GM04504 (cell line): ENCODE results near the gene SHFL.
A peak's percentile ranks its signal among the peaks of the same experiment; 100 is the strongest.

Experiments
- DNase-seq: peaks from one replicate; pipeline ENCODE4 v3.0.0-alpha.2; 2012; ENCODE audit warnings: low read depth

The SHFL gene

GRCh38 chr19:10109528-10109927 lies 23.4 kb downstream of the SHFL start:
- DNase-seq = no peak

- no peak for DNase-seq
Measured at GRCh38 chr19:10110076-10110971, 24.2 kb downstream of the SHFL start.

GRCh38 chr19:10110972-10111317 lies 24.8 kb downstream of the SHFL start:
- DNase-seq = no peak

GRCh38 chr19:10111405-10111811 lies 25.3 kb downstream of the SHFL start, which contains the start of gene P2RY11:
Gene P2RY11, plus strand, starts transcription at chr19:10111693. Its CDS starts 29 bp downstream, at chr19:10111722.
- DNase-seq = no peak

- no peak for DNase-seq
Measured at GRCh38 chr19:10112037-10112761, 26.1 kb downstream of the SHFL start.

GRCh38 chr19:10112895-10113591 lies 26.9 kb downstream of the SHFL start:
- DNase-seq = no peak

- no peak for DNase-seq
Measured at GRCh38 chr19:10113592-10113963, 27.5 kb downstream of the SHFL start.

- no peak for DNase-seq
Measured at GRCh38 chr19:10113964-10114650, 28.0 kb downstream of the SHFL start.

- DNase-seq = no peak
Measured at GRCh38 chr19:10114651-10115391, 28.7 kb downstream of the SHFL start.

- no peak for DNase-seq
Measured at GRCh38 chr19:10115392-10116084, 29.4 kb downstream of the SHFL start.

GRCh38 chr19:10116085-10116865 lies 30.2 kb downstream of the SHFL start:
- no peak for DNase-seq

- no peak for DNase-seq
Measured at GRCh38 chr19:10116866-10117616, 30.9 kb downstream of the SHFL start.

GRCh38 chr19:10118960-10119359 lies 32.8 kb downstream of the SHFL start:
- DNase-seq = no peak

- DNase-seq = peak; percentile 79
Measured at GRCh38 chr19:10120538-10121189, 34.5 kb downstream of the SHFL start.

- peak; percentile 38 for DNase-seq
Measured at GRCh38 chr19:10122045-10122444, 35.9 kb downstream of the SHFL start.

- DNase-seq = no peak
Measured at GRCh38 chr19:10124429-10124828, 38.3 kb downstream of the SHFL start.

GRCh38 chr19:10126213-10126639 lies 40.1 kb downstream of the SHFL start:
- DNase-seq = no peak

- no peak for DNase-seq
Measured at GRCh38 chr19:10132905-10133304, 46.8 kb downstream of the SHFL start.

- DNase-seq = no peak
Measured at GRCh38 chr19:10133596-10133995, 47.5 kb downstream of the SHFL start.
